Left lung (tissue), 10 donors: Measurements from ENCODE around the gene TBC1D19. TPM values are rescaled to one million over a fixed set of nuclear protein-coding genes. Genes with fewer than 3 reads are reported as not detected.

Experiments used
- ATAC-seq: fragments of 200-7000 bp; cut with Tn5 transposase; one replicate; pipeline ENCODE4 v1.9.1; 2020; ENCODE audit warnings: moderate library complexity
- DNase-seq, 4 donors: peaks; one replicate each; pipeline ENCODE4 v3.0.0-alpha.2; 2013 to 2020
- H3K27ac ChIP-seq, 2 donors: fragments of 200-600 bp; sonication (generic) in 1 of 2; one replicate each; pipeline versions ENCODE4 v1.5.0 to v1.8.0; 2020 to 2021
- H3K27me3 ChIP-seq, 2 donors: fragments of 200-600 bp; sonication (generic) in 1 of 2; one replicate each; pipeline versions ENCODE4 v1.5.0 to v1.8.0; 2020 to 2021
- H3K36me3 ChIP-seq, 2 donors: fragments of 200-600 bp; sonication (generic) in 1 of 2; one replicate each; pipeline versions ENCODE4 v1.5.0 to v1.8.0; 2020 to 2021
- H3K4me1 ChIP-seq, 2 donors: fragments of 200-600 bp; one replicate each; pipeline ENCODE4 v1.8.0; 2021
- H3K4me3 ChIP-seq, 2 donors: fragments of 200-600 bp; sonication (generic) in 1 of 2; one replicate each; pipeline versions ENCODE4 v1.5.0 to v1.8.0; 2020 to 2021; ENCODE audit warnings: mild to moderate bottlenecking in 1 of 2
- H3K9me3 ChIP-seq, 2 donors: fragments of 200-600 bp; sonication (generic) in 1 of 2; one replicate each; pipeline versions ENCODE4 v1.5.0 to v1.8.0; 2020 to 2021
- intact Hi-C, 2 donors: fragments of 100-400 bp; cut with DNase I; formaldehyde crosslinking; loops; one replicate each; pipeline versions ENCODE4 v1.11.2 to v1.14.2; 2022
- polyA plus RNA-seq, 6 donors: library from polyadenylated mRNA; unstranded; fragments of 120-200 nt; gene quantifications; one replicate each; pipeline ENCODE4 v1.2.1, GENCODE V29; 2013; ENCODE audit not compliant: insufficient read length in 6 of 6
- total RNA-seq, 2 donors: library from RNA; stranded (reverse); fragmentation: NEBNext Ultra II Directional; extraction: Animal tissue kit (Norgen Biotek cat#: 25700); gene quantifications; one replicate each; pipeline ENCODE4 v1.2.1, GENCODE V29; 2021
- TF ChIP-seq, protein P1 (sequence below), 2 donors: fragments of 200-600 bp; sonication (generic) in 1 of 2; IDR thresholded peaks; one replicate each; pipeline versions ENCODE4 v1.5.0 to v1.8.0; 2021; ENCODE audit warnings: antibody characterized with exemption in 2 of 2
- donor health status: DM: no; HTN: yes; CAD: no.
- donor health status: DM: no; HTN: no; CAD: no.

The TBC1D19 gene
- total and polyA plus RNA-seq, 8 donors = 9.5 to 25.8 (median 17.8) TPM

DNA sequence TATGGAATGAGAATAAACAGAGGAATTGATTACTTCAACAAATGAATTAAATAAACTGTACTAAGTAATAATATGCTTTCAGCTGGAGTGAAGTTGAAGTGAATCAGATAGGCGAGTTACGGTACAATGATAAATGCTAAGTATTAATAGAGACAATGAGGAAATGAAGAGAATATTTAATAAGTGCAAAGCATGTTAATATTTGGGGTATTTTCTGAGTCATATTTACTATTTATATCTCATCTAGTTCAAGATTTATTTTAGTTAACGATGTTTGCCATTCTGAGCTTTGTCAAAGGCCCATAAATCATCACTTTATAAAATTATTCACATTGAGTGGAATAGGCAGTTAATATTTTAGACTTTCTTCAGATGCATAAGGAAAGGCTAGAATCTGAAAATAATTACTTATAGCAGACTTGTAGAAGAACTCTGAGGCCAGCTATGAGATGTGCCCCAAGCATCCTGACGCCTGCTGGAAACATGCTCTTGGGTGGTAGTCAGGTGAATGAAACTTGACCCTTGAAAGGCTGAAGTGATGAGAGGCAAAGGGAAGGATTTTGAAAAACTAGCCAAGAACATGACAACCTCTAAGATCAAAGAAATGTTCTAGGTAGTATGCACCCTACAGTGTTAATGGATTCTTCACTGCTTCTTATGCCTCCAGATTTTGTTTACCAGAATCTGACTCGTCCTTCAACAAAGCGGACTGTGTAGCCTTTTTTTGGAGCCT lies 142.9 kb downstream of the TBC1D19 start:
- Histone ChIP-seq H3K4me1 (peaks cover 0 to 4% of the 10 kb centered on the region in 2 donors), H3K27ac (no peak overlapping the region), H3K27me3 (no peaks in the 10 kb centered on the region), H3K36me3 (peaks cover 0 to 5% of the 10 kb centered on the region in 2 donors), H3K4me3 (no peak overlapping the region), H3K9me3 (no peaks in the 10 kb centered on the region)
- no peak for ATAC-seq
- DNase-seq = no peak
- TF ChIP-seq, protein P1, sequence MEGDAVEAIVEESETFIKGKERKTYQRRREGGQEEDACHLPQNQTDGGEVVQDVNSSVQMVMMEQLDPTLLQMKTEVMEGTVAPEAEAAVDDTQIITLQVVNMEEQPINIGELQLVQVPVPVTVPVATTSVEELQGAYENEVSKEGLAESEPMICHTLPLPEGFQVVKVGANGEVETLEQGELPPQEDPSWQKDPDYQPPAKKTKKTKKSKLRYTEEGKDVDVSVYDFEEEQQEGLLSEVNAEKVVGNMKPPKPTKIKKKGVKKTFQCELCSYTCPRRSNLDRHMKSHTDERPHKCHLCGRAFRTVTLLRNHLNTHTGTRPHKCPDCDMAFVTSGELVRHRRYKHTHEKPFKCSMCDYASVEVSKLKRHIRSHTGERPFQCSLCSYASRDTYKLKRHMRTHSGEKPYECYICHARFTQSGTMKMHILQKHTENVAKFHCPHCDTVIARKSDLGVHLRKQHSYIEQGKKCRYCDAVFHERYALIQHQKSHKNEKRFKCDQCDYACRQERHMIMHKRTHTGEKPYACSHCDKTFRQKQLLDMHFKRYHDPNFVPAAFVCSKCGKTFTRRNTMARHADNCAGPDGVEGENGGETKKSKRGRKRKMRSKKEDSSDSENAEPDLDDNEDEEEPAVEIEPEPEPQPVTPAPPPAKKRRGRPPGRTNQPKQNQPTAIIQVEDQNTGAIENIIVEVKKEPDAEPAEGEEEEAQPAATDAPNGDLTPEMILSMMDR (IDR thresholded peaks at IDR 0.05) = no peak
- intact Hi-C loops = no loop called here

DNA sequence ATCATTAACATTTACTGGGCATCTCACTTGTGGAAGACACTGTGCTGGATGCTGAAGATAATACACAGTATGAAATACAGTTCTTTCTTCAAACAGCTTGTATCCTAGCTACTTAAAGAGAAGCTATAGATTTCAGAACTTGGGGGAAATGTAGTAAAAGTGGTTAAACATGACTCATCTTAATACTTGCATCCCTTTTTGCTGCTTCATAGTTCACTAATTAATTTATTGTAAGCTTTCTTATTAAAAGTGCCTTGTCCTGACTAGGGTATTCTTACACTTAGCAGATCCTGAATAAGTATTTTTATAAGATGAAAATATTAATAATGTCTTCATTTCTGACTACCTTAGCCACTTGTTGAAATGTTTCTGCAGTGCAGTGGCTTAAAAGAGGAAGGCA lies 144.0 kb downstream of the TBC1D19 start:
- Histone ChIP-seq H3K27ac (no peak overlapping the region), H3K4me3 (no peak overlapping the region), H3K9me3 (no peaks in the 10 kb centered on the region), H3K27me3 (no peaks in the 10 kb centered on the region), H3K36me3 (peaks cover 0 to 5% of the 10 kb centered on the region in 2 donors), H3K4me1 (peaks cover 0 to 4% of the 10 kb centered on the region in 2 donors)
- DNase-seq = no peak
- intact Hi-C loops = no loop called here
- TF ChIP-seq, protein P1 (IDR thresholded peaks at IDR 0.05) = no peak
- ATAC-seq = no peak

DNA sequence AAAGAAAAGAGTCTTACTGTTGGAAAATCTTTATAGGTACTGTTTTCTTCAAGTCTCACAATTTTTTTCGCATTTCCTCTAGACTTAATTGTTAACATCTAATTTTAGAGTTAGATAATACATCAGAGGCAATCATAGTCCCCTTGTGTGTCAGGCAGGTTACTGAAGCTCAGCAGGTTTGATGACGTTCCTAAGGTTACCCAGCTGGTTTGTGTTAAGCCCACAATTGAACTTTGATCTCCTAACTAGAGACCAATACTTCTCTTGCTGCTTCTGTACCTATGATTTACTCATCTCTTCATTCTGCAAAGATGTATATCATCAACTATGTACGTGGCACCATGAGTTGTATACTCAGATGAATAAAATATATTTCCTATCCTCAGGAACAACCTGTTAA lies 145.1 kb downstream of the TBC1D19 start:
- peaks cover 0 to 4% of the 10 kb centered on the region in 2 donors for H3K4me1 ChIP-seq
- H3K36me3 ChIP-seq = peaks cover 0 to 5% of the 10 kb centered on the region in 2 donors
- no peak overlapping the region for H3K4me3 ChIP-seq
- DNase-seq = no peak
- no peaks in the 10 kb centered on the region for H3K9me3 ChIP-seq
- intact Hi-C loops = no loop called here
- H3K27ac ChIP-seq = no peak overlapping the region
- H3K27me3 ChIP-seq = no peaks in the 10 kb centered on the region
- TF ChIP-seq, protein P1 (IDR thresholded peaks at IDR 0.05) = no peak
- no peak for ATAC-seq

DNA sequence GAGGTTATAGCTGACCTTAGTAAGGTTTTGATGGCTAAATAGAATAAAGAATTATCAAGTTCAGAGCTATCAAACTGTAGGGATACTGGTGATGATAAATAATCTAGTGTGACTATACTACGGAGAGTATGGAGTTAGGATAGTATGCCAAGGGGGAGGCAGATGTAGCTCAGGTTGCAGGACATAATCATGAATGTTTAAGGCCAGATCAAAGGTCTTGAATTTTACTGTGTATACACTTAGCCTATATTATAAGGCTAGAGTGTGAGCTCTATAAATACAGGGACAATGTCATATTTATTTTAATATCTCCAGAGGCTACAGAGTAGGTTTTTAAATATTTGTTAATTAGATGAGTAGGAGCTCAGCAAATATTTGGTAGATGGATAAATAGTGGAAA lies 145.7 kb downstream of the TBC1D19 start:
- Histone ChIP-seq H3K9me3 (no peaks in the 10 kb centered on the region), H3K4me3 (no peak overlapping the region), H3K4me1 (peaks cover 0 to 4% of the 10 kb centered on the region in 2 donors), H3K27ac (no peak overlapping the region), H3K27me3 (no peaks in the 10 kb centered on the region), H3K36me3 (peaks cover 0 to 5% of the 10 kb centered on the region in 2 donors)
- DNase-seq (no peak), ATAC-seq (no peak)
- intact Hi-C loops = no loop called here
- TF ChIP-seq, protein P1 (IDR thresholded peaks at IDR 0.05) = no peak

DNA sequence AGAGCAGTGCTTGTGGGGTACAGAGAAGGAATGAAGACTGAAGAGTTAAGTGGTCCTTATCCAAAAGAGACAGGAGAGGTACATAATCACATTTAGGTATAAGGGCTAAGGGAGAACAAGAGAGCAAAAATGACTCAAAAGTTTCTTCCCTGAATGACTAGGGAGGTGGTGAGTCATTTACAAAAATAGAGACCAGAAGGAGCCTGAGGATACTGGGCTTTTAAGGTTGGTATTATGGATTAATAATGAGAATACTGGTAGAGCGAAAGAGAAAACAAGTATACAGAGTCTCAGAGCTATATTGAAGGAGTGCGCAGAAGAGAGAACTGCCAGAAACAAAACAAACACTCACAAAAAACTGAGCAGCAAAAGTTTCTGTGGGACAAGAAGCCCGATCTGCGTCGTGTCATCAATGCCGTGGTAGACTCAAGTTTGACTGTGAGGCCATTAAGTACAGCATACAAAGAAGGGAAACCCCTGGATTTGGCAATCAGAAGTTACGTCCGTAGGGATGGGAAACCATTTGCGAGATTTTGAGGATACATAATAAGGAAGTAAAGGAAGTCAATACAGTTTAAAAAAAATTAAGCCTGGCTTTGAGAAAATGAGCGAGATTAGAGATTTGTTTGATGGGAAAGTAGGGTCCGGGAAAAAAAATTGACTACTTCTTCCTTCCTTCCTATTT lies 147.6 kb downstream of the TBC1D19 start:
- Histone ChIP-seq H3K4me3 (no peak overlapping the region), H3K27ac (no peak overlapping the region), H3K4me1 (no peaks in the 10 kb centered on the region), H3K36me3 (no peaks in the 10 kb centered on the region), H3K27me3 (no peaks in the 10 kb centered on the region), H3K9me3 (no peaks in the 10 kb centered on the region)
- no peak for ATAC-seq
- TF ChIP-seq, protein P1 (IDR thresholded peaks at IDR 0.05) = no peak
- no peak for DNase-seq
- intact Hi-C loops = no loop called here
